Urothelium cell line (cell line): ENCODE data around the gene MYRIP.
"Not testable (repeated sequence)": the region's sequence is repeated elsewhere in the genome, so short reads cannot be mapped to it uniquely, and the experiment has no call there.

Source experiments
- DNase-seq: peaks from one replicate; pipeline ENCODE4 v3.0.0; 2011; ENCODE audit warnings: low spot score, mixed read lengths
- FAIRE-seq: peaks from 2 replicates; lab custom pipeline; 2011; peaks lifted over from hg19 to GRCh38; lab: Jason Lieb, UNC

The MYRIP gene

DNA sequence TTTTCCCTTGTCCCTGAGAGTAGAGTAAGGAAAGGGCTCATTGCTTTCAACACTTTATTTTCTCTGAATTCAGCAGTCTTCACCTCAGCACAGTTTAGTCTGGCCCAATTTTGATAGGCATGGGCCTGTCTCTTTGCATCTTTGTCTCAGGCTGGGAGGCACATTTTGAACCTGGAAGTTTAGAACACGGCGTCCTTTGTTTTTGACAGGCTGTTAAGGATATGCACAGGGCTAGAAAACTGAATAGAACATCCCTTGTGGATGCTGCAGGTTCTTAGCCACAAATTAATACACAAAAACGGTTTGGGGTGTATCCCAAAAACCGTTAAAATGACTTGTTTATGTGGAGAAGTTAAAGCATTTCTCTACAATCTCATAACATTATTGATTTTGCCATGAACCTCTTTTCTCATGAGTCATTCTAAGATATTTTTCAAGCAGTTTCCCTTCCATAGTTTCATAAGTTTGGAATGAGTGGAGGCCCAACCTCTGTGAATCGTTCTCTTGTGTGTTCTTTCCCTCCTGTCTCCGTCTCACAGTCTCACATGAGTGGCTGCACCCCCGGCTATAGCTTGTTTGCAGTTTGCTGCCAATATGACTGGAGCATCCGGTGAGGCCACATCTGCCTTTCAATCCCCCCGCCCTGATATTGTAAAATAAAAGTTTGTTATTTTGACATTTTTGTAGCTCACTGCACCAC lies 307.2 kb downstream of the MYRIP start:
- FAIRE-seq (peak; percentile 5), DNase-seq (peak; percentile 50)

GRCh38 chr3:40118091-40118490 lies 308.7 kb downstream of the MYRIP start:
- no peak for DNase-seq
- no peak for FAIRE-seq

GRCh38 chr3:40120067-40120692 lies 310.8 kb downstream of the MYRIP start:
- FAIRE-seq (no peak), DNase-seq (no peak)

DNA sequence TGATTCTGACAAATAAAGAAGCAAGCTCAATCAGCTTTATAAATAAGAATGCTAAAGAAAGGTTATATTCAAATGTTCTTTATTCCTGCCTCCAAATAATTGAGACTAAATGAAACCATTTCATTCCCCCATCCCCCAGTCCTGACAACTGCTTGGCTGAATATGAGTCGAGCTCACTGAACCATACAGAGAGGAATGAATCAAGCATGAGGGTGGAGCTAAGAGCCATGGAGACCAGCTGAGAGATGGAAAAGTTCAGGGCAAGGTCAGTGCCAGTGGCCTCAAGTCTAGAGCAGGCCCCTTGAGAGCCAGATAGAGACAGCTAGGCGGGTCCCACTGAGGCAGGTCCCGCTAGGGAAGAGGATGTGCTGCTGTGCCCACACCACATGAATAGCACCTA lies 311.4 kb downstream of the MYRIP start:
- FAIRE-seq (no peak), DNase-seq (no peak)

GRCh38 chr3:40124918-40125317 lies 315.5 kb downstream of the MYRIP start:
- FAIRE-seq, result no peak
- no peak for DNase-seq

DNA sequence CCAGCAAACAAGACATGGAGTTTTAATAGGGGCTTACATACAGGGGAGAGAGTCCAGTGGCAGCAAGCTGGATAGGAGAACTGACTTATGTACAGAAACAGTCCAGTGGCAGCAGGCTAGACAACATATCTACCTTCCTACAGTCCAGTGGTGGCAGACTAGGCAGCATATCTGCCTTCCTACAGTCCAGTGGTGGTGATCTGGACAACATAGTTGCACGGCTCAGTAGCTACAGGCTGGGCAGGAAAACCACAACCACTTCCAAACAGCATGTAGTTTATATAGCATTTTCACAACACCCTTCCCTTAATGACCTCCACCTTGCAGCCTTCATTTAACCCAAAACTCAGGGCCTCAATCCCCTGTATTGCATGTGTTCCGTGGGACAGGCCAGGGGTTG lies 318.8 kb downstream of the MYRIP start:
- FAIRE-seq, result no peak
- no peak for DNase-seq

GRCh38 chr3:40129510-40129909 lies 320.1 kb downstream of the MYRIP start:
- DNase-seq, result no peak

GRCh38 chr3:40129981-40130380 lies 320.6 kb downstream of the MYRIP start:
- FAIRE-seq, result no peak
- no peak for DNase-seq

More at GRCh38 chr3:40129510-40129909, 320.1 kb downstream of the MYRIP start:
- FAIRE-seq, result no peak

DNA sequence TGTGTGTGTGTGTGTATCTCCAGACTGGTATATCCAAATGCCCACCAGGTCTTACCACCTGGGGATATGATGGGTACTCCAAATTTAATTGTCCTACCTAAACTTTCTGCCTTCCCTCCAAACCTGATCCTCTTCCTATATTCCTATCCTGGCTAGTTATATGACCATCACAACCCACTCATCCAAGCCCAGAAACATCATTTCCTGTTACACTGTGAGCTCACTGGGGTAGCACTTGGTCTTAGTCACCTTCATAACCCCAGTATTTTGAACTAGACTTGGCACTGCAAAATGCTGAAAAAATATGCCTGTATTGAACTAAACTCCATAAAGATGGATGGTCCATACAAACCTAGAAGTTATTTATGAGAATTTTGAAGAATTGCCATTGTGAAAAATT lies 321.3 kb downstream of the MYRIP start:
- DNase-seq (no peak), FAIRE-seq (no peak)

DNA sequence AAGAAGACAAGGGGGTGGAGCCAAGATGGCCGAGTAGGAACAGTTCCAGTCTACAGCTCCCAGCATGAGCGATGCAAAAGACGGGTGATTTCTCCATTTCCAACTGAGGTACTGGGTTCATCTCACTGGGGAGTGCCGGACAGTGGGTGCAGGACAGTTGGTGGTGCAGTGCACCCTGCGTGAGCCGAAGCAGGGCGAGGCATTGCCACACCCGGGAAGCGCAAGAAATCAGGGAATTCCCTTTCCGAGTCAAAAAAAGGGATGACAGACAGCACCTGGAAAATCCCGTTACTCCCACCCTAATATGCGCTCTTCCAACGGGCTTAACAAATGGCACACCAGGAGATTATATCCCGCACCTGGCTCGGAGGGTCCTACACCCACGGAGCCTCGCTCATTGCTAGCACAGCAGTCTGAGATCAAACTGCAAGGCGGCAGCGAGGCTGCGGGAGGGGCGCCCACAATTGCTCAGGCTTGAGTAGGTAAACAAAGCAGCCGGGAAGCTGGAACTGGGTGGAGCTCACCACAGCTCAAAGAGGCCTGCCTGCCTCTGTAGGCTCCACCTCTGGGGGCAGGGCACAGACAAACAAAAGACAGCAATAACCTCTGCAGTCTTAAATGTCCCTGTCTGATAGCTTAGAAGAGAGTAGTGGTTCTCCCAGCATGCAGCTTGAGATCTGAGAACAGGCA lies 324.6 kb downstream of the MYRIP start:
- FAIRE-seq, DNase-seq: not testable (repeated sequence)

DNA sequence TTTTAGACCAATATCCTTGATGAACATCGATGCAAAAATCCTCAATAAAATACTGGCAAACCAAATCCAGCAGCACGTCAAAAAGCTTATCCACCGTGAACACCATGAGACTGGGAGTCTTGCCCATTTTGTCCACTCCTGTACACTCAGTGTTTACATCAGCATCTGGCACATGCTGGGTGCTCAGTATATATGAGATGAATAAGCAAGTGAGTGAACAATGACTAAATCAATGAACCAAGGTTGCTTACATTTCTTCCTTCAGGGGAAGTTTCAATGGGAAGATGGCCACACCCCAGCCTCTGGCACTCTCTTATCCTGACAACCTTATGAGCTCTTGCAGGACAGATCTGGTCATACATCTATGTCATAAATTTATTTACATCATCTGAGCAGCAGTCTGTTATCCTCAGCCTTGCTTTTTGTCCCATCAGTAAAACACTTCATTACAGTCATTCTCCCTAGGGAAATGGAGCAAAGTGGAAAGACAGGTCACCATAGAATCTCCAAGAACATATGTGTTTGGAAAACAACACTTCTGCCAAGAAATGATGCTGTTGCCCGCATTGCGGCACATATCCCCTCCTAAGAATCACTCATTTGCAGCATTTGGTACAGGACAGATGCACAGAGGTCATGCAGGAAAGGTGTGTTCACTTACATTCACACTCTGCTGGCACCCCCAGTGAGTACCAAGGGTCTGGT lies 328.3 kb downstream of the MYRIP start:
- FAIRE-seq, result no peak
- no peak for DNase-seq

DNA sequence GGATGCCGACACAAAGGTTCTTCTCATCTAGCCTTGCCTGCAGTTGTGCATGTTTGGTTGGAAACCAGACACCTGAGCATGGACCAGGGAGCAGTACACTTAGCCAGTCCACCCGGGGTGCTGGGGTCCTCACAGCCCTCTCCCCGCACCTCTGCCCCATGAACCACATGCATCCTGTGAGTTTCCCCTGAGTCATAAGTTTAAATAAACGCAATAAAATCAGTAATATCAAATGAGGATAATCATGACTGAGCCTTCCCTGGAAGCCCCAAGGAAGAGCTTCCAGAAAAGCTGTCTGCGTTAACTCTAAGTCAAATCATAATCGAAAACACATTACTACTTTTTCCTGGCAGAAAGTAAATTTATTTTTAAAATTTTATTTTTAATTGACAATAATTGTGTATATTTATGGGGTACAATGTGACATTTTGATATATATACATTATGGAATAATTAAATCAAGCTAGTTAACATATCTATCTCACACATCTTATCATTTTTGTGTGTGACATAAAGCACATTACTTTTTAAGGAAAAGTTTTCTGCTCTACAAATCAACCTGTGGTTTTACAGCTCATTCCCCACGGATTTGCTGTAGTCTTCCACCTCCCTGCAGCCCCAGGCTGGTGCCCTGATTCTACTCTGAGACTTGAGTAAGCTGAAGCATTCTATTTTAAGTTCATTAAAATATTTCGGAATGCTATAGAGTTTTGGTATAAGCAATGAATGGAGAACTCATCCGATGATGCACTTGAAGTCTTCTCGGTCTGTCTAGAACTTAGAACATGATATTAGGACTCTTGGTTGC lies 334.1 kb downstream of the MYRIP start:
- no peak for DNase-seq
- FAIRE-seq, result no peak

- DNase-seq (no peak), FAIRE-seq (no peak)
These were observed 339.4 kb downstream of the MYRIP start for GRCh38 chr3:40148827-40149226.

- DNase-seq, result no peak
- FAIRE-seq, result no peak
These were observed 343.2 kb downstream of the MYRIP start for GRCh38 chr3:40152482-40153133.

DNA sequence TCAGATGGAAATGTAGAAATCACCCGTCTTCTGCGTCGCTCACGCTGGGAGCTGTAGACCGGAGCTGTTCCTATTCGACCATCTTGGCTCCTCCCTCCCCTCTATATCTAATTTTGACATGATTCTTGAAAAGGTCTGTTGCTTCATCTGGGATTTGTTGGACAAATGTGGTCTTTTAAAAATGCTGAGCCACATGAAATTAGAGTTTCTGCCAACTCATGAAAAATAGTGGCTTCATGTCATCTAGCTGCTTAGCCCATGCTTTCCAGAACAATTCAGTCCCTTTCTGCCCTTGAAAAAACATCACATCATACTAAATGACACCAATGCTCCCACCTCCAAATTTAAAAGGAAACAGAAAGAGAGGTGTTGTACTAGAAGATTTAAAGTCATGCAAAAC lies 351.5 kb downstream of the MYRIP start:
- FAIRE-seq (no peak), DNase-seq (no peak)

DNA sequence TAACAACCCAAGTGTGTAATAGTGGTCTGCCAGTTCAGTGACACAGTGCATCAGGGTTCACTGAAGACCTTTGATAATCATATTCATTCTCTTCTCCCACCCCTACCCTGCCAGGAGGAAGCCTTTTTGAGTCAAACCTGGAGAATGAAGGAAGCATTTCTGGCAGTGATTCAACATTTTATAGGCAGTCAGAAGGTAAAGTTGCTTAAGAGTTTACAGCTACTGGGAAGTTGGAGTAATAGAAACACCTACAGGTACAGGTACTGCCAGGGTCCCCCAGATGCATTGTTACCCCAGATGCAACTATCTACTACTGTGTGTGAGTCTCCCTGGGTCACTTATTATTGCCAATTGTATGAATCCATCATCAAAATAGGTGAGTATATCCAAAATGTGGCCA lies 353.2 kb downstream of the MYRIP start:
- DNase-seq (no peak), FAIRE-seq (no peak)

DNA sequence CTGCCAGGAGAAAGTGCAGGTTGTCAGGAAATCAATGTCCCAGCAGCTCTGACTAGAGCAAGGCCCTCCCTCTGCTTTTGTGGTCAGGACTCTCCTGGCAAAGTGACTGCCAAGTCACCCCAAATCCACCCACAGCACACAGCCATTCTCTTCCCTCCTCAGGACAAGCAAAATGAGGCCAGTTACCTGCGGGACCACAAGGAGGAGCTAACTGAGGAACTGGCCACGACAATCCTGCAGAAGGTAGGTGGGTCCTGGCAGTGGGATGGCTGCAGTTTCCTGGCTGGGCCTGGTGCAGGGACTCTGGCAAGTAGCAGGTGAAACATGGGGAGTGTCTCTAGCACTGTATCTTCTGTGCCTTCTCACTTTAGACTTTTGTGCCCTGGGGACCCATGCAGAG lies 357.6 kb downstream of the MYRIP start:
- no peak for FAIRE-seq
- DNase-seq, result no peak

DNA sequence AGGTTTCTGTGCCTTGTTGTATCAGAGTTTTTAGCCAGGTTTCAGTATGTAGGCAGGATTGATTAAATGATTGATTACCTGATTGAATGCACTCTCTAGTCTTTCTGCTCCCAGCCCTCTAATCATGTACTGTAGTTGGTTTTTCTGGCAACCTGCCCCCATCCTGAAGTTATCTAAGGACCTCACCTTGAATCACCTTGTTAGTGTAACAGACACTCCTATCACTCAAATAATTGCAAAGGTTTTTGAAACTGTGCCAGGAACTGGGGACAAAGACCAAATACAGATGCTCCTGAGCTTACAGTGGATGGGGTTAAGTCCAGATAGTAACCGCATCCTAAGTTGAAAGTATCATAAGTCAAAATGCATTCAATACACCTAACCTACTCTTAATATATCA lies 358.5 kb downstream of the MYRIP start:
- FAIRE-seq, result no peak
- DNase-seq, result no peak

DNA sequence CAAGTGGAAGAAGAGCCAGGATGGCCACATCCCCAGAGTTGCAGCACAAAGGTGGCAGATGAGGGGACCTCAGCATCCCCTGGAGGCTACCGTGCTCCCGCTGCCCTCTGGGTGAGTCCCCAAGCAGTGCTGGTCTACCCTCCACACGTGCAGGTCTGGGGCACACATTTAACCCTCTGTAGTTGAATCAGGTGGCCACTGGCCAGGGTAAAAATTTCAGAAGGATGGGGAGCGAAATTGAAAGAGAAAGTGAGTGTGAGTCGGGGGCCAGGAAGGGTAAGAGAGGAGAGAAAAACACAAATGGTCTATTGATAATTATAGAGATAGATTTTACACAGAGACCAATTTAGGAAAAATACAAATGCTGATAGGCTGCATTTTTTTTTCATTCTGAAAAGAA lies 360.6 kb downstream of the MYRIP start:
- FAIRE-seq (no peak), DNase-seq (no peak)

- no peak for FAIRE-seq
These were observed 361.0 kb downstream of the MYRIP start for GRCh38 chr3:40170395-40170794.

More at GRCh38 chr3:40170395-40170794, 361.0 kb downstream of the MYRIP start:
- no peak for DNase-seq
